ENCODE measurements around the gene PSMC3. TPM values are rescaled to one million over a fixed set of nuclear protein-coding genes. Genes with fewer than 3 reads are reported as not detected.

Gene PSMC3
- total and polyA plus RNA-seq, 2 of the 13 experiments (the other 11 are each of a cell fraction or from before 2014, with no cell fraction given) = 75.8 to 214 TPM

DNA sequence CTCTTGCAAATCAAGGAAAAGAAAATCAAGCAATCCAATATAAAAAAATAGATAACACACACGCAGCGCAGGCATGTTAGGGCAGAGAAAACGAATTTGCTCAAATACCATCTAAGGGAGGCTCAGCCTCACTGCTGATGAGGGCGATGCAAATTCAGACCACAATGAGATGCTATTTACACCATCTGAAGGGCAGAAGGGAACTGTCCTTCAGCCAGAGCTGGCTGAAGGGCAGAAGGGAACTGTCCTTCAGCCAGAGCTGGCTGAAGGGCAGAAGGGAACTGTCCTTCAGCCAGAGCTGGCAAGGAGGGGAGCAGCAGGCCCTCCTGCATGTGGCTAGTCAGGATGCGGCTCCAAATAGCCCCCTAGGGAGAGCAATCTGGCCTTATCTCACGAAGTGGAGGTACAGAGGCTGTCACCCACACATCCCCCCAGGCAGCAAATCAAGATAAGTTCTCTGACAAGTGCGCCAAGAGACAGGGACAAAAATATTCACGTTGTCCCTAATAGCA, 25.4 kb downstream of the PSMC3 start:
- CTCF ChIA-PET (ENCODE audit: low intra/inter-chr PET ratio, low total read pairs) = no interaction called here
- in situ Hi-C loops (cut with HindIII; ENCODE audit: extremely low pct_ligation_motif_present, low pct_unique_long_range_greater_than_20kb) (no loop called here), intact Hi-C loops (cut with micrococcal nuclease; ENCODE audit: unreplicated experiment) (no loop called here)
- ATAC-seq (peak; percentile 58), DNase-seq (ENCODE audit: low spot score) (no peak), FAIRE-seq (no peak)
- H3K27me3 ChIP-seq (ENCODE audit: control insufficient read depth in 1 of 2, insufficient read depth in 2 of 2, low read length in 2 of 2) = peaks cover 0 to 12% of the 10 kb centered on the region in 2 experiments; a peak in 1 of 5 replicates
- no peak for TF ChIP-seq SSRP1 (CRISPR knock-in tag; IDR thresholded peaks at IDR 0.05)
- TF ChIP-seq MIER2 (CRISPR knock-in tag; IDR thresholded peaks at IDR 0.05) = 0 out of 2 replicates have a peak, but pooled peaks have one; percentile 21
- no peak for TF ChIP-seq ZNF251 (CRISPR knock-in tag; IDR thresholded peaks at IDR 0.05)
- no peak for TF ChIP-seq ZNF839 (CRISPR knock-in tag; IDR thresholded peaks at IDR 0.05; ENCODE audit: borderline replicate concordance)
- no peaks in the 10 kb centered on the region for H3K36me3 ChIP-seq (replicated peaks in 1 of 2; ENCODE audit: control insufficient read depth in 1 of 2, insufficient read depth in 2 of 2, low read length in 2 of 2)
- no peaks in the 10 kb centered on the region for H4K20me1 ChIP-seq (ENCODE audit: insufficient read depth, low read length)
- H3K9me3 ChIP-seq (ENCODE audit: low read length) = no peaks in the 10 kb centered on the region
- H3K9ac ChIP-seq (ENCODE audit: insufficient read depth, low read depth, low read length) = no peak overlapping the region
- no peak overlapping the region for H2AFZ ChIP-seq (ENCODE audit: low read length)
- H3K4me2 ChIP-seq (ENCODE audit: low read depth, low read length) = peak overlapping the region; percentile 80
- 45% methylated on average over 7 of the region's 8 CpGs for WGBS (ENCODE audit: low lambda C conversion rate)
- no peak overlapping the region for H3K27ac ChIP-seq (ENCODE audit: extremely low read length, insufficient read depth, low read length)
- peak overlapping the region; percentile 24 to 59 (median 37); a peak in 5 of 6 replicates for H3K4me3 ChIP-seq (replicated peaks in 1 of 3; ENCODE audit: insufficient read depth in 1 of 3, low read depth in 2 of 3, low read length in 3 of 3)
- H3K79me2 ChIP-seq (ENCODE audit: insufficient read depth, low read length) = no peaks in the 10 kb centered on the region
- peaks cover 52% of the 10 kb centered on the region for H3K4me1 ChIP-seq (ENCODE audit: insufficient read depth, low read length)
- no TSS peak for BruUV-seq (replicated peaks)
- POLR2A ChIA-PET = interaction anchor here (1.8 kb wide), 1 partner anchor 26 kb away, joined by 5 read pairs; the partner anchor contains the start of gene PSMC3

DNA sequence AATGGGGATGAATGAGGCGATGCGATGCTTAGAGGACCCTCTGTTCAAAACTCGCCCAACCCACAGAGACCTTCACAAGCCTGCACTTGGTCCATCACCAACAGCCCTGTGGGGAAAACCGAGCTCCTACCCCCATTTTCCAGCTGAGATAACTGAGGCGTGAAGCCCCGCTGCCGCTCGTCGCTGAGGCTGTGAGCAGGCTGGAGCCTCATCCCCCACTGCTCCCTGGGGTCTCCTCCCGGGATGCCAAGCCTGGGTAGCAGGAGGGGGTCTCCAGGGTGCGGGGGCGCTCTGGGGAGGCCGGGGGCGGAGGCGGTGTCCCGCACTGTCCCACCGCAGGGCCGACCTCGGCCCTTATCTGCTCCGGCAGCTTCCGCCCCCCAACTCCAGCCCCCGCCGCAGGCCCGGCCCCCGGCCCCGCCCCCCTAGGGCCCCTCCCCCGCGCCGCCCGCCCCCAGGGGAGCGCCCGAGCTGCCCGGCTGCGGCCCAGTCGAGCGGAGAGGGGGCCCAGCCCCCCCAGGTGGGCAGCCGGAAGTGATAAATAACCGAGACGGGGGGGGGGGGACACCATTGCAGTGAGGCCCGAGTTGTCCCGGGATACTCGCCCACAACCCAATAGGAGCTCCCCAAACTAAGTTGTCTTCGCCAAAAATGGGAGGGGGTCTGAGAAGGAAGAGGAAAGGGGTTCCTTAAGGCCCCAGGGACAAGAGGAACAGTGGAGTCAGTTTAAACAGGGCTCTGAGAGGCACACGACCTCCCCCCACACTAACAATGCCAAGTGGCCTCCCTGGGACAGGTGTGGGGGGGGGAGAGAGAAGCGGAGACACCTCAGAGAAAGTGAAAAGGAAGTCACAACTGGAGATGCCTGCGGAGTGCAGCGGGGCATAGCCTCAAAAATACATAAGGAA, 26.1 kb downstream of the PSMC3 start:
- FAIRE-seq (no peak), ATAC-seq (peak; percentile 17; the same call in 2 of the 3 replicates), DNase-seq (ENCODE audit: low spot score) (no peak)
- Histone ChIP-seq H3K27me3 (ENCODE audit: control insufficient read depth in 1 of 2, insufficient read depth in 2 of 2, low read length in 2 of 2) (peaks cover 0 to 12% of the 10 kb centered on the region in 2 experiments; a peak in 1 of 5 replicates), H3K27ac (ENCODE audit: extremely low read length, insufficient read depth, low read length) (no peak overlapping the region), H3K4me1 (ENCODE audit: insufficient read depth, low read length) (peaks cover 50% of the 10 kb centered on the region), H3K79me2 (ENCODE audit: insufficient read depth, low read length) (no peaks in the 10 kb centered on the region), H2AFZ (ENCODE audit: low read length) (peak overlapping the region; percentile 50), H3K9me3 (ENCODE audit: low read length) (no peaks in the 10 kb centered on the region), H3K4me3 (replicated peaks in 1 of 3; ENCODE audit: insufficient read depth in 1 of 3, low read depth in 2 of 3, low read length in 3 of 3) (peak overlapping the region; percentile 55 to 70 (median 61)), H3K36me3 (replicated peaks in 1 of 2; ENCODE audit: control insufficient read depth in 1 of 2, insufficient read depth in 2 of 2, low read length in 2 of 2) (no peaks in the 10 kb centered on the region), H4K20me1 (ENCODE audit: insufficient read depth, low read length) (no peaks in the 10 kb centered on the region), H3K4me2 (ENCODE audit: low read depth, low read length) (peak overlapping the region; percentile 96), H3K9ac (ENCODE audit: insufficient read depth, low read depth, low read length) (peak overlapping the region; percentile 55; the same call in 1 of the 2 replicates)
- intact Hi-C loops (cut with micrococcal nuclease; ENCODE audit: unreplicated experiment) = no loop called here
- WGBS (ENCODE audit: low lambda C conversion rate) = 6% methylated on average over 25 of the region's 47 CpGs
- BruUV-seq (replicated peaks) = no TSS peak
- in situ Hi-C loops (cut with HindIII; ENCODE audit: extremely low pct_ligation_motif_present, low pct_unique_long_range_greater_than_20kb) = no loop called here
- ChIA-PET CTCF (ENCODE audit: low intra/inter-chr PET ratio, low total read pairs) (no interaction called here), POLR2A (interaction anchor here (1.2 to 1.8 kb wide), 3 partner anchors 12 to 37 kb away, joined by 3 to 5 read pairs (median 5); partner anchors contain the start of gene PSMC3)
- TF ChIP-seq ZNF629 (CRISPR knock-in tag; conservative IDR thresholded peaks at IDR 0.05) = peak; percentile 95
- no peak for TF ChIP-seq HMGA1 (CRISPR knock-in tag; conservative IDR thresholded peaks at IDR 0.05)
- TF ChIP-seq POLR2G (IDR thresholded peaks at IDR 0.05; ENCODE audit: low read depth, low read length) = no peak
- peak; percentile 73; the same call in 1 of the 2 replicates for TF ChIP-seq ZMYM3 (CRISPR knock-in tag; IDR thresholded peaks at IDR 0.05)
- TF ChIP-seq, protein P1, sequence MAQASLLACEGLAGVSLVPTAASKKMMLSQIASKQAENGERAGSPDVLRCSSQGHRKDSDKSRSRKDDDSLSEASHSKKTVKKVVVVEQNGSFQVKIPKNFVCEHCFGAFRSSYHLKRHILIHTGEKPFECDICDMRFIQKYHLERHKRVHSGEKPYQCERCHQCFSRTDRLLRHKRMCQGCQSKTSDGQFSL (CRISPR knock-in tag; IDR thresholded peaks at IDR 0.05) = 0 out of 2 replicates have a peak, but pooled peaks have one; percentile 40
- TF ChIP-seq, protein P2, sequence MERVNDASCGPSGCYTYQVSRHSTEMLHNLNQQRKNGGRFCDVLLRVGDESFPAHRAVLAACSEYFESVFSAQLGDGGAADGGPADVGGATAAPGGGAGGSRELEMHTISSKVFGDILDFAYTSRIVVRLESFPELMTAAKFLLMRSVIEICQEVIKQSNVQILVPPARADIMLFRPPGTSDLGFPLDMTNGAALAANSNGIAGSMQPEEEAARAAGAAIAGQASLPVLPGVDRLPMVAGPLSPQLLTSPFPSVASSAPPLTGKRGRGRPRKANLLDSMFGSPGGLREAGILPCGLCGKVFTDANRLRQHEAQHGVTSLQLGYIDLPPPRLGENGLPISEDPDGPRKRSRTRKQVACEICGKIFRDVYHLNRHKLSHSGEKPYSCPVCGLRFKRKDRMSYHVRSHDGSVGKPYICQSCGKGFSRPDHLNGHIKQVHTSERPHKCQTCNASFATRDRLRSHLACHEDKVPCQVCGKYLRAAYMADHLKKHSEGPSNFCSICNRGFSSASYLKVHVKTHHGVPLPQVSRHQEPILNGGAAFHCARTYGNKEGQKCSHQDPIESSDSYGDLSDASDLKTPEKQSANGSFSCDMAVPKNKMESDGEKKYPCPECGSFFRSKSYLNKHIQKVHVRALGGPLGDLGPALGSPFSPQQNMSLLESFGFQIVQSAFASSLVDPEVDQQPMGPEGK (CRISPR knock-in tag; IDR thresholded peaks at IDR 0.05) = peak; percentile 78
- TF ChIP-seq MTF1 (CRISPR knock-in tag; IDR thresholded peaks at IDR 0.05) = no peak
- 0 out of 2 replicates have a peak, but pooled peaks have one; percentile 26 for TF ChIP-seq KDM1A (CRISPR knock-in tag; IDR thresholded peaks at IDR 0.05)
- TF ChIP-seq GABPB1 (CRISPR knock-in tag; IDR thresholded peaks at IDR 0.05) = peak; percentile 43; the same call in 1 of the 2 replicates
- no peak for TF ChIP-seq PTBP1 (IDR thresholded peaks at IDR 0.05; ENCODE audit: low read depth, low read length, poor library complexity, severe bottlenecking)
- no peak for TF ChIP-seq RARG (CRISPR knock-in tag; IDR thresholded peaks at IDR 0.05; ENCODE audit: low read depth)
- 0 out of 4 replicates have a peak, but pooled peaks of 1 of the 2 experiments have one; percentile 34 for TF ChIP-seq POLR2A (IDR thresholded peaks at IDR 0.05; ENCODE audit: insufficient read depth in 1 of 2, low read depth in 2 of 2, low read length in 2 of 2)
